G401 (cell line): Measurements from ENCODE around the gene ALKBH5. TPM values are rescaled to one million over a fixed set of nuclear protein-coding genes. Genes with fewer than 3 reads are reported as not detected.

Experiments used
- DNase-seq: peaks from one replicate; pipeline ENCODE4 v3.0.0-alpha.2; 2015; ENCODE audit warnings: low spot score
- in situ Hi-C: cut with HindIII; loops from 2 replicates; pipeline ENCODE4 v1.10.0; 2016; ENCODE audit warnings: low sequenced_read_pairs, mixed read lengths
- total RNA-seq: library from RNA; depleted of rRNA; stranded (reverse); fragments of >200 nt; shearing (Covaris generic); gene quantifications from 2 replicates; pipeline ENCODE4 v1.2.3, GENCODE V29; 2014; rRNA removed

Gene ALKBH5
- total RNA-seq, result 85.0 and 116 TPM in 2 replicates

DNA sequence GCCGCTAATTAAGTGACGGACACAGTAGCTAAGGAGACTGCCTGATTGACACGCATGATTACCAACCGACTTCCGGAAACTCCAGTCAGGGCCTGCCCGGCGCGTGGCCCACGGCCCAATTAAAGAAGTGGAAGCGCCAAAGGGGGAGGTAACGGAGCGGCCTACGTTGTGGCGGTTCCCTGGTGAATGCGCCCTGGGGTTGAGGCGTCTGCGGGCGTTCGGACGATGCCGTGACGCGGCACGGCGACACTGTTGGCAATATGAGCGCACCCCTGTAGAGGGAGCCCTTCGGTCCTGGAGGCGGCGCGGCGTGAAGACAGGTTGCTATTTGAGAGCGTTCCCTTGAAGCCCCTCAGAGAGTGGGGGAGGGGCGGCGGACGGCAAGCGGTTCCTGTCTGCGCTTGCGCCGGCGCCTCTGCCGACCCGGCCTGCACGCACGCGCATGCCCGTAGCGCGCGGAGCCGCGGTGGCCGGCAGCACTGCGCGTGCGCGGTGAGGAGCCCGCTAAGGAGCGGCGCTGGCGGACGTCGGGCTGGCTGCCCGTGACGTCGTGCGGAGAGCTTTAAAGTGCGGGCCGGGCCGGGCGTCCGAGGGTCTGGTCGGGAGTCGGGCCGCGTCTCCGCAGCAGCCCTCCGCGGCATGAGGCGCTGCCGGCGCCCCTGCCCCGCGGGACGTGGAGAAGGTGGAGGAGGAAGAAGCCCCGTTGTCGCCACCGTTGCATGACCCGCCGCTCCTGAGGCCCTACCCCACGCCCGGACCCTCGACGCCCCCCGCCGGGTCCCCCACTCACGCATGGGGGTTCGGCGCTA is at the start of gene ALKBH5:
TSS of gene ALKBH5 (plus strand) at position 495 of the 809 bp plus-strand sequence. CDS start 416 bp downstream, outside the sequence.
- DNase-seq, result peak; percentile 100

DNA sequence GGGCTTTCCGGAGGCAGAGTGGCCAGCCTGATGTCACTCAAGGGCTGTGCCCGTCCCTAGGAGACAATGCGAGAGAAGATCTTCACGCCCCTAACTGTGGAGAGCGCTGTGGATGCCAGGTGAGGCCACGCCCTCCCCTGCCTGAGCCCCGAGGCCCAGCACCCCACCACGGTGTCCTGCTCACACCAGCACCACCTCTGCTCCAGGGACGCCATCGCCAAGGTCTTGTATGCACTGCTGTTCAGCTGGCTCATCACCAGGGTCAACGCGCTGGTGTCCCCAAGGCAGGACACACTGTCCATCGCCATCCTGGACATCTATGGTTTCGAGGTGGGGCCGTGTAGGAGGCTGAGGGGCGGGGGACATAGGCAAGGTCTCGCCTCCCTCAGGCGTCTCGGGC is 47.3 kb upstream of the ALKBH5 start:
- DNase-seq, result no peak
- in situ Hi-C loops, result no loop called here

More for the DNA sequence above, at the start of gene ALKBH5:
- in situ Hi-C loops, result no loop called here

DNA sequence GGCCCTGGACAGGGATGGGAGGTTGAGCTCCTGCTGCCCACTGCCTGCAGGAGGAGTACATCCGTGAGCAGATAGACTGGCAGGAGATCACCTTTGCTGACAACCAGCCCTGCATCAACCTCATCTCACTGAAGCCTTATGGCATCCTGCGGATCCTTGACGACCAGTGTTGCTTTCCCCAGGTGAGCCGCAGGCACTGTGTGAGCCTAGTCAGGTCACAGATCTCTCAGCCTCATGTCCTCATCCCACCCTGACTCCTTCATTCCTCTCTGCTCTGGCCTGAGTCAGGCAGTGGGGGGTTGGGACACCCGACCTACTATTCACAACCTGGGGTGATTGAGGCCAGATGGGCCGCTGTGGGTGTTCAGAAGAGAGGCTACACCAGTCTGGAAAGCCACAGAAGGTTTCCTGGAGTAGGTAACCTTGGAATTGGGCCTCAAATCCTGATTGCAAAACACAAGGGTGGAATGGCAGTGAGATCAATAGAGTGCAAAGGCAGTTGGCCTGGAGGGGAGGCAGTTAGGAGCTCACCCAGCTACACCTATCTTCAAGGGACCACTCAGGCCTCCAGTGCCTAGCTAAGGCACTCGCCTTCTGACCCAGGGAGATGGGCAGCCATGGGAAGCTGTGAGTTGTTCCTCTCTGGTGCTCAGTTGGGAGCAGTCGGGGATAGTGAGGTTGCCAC is 45.4 kb upstream of the ALKBH5 start:
- in situ Hi-C loops, result no loop called here
- no peak for DNase-seq

DNA sequence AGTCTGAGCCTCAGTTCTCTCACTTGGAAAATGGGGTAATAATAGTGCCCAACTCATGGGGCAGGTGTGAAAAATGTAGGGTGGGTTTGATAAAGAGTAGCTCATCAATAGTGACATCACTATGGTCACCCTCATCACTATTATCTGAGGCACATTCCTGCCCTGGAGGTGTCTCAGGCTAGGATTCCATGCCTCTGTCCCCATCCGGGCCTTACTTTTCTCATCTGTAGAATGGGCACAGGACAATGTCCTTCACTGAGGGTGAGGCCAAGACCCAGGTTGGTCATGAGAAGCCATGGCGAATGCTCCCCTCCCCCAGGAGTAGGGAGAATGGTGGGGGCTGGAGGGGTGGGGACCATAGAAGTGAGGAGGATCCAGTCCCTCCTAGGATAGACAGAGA is 44.5 kb upstream of the ALKBH5 start:
- no peak for DNase-seq
- in situ Hi-C loops, result no loop called here

DNA sequence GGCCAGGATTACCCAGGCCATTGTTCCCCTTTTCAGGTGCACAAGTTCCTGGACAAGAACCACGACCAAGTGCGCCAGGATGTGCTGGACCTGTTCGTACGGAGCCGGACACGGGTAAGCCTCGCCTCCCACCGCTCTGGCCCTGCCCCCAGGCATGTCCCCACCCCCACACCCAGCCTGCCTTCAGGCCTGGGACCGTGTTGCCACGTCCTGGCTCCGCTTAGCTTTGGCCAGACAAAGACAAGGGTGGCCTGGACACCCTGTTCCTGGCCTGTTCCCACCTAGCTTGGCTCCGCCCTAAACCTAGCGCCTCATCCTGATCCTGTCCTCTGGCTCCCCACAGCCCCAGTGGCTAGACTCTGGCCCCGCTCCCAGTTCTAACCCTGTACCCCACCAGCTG is 44.1 kb upstream of the ALKBH5 start:
- DNase-seq, result no peak
- in situ Hi-C loops, result no loop called here

DNA sequence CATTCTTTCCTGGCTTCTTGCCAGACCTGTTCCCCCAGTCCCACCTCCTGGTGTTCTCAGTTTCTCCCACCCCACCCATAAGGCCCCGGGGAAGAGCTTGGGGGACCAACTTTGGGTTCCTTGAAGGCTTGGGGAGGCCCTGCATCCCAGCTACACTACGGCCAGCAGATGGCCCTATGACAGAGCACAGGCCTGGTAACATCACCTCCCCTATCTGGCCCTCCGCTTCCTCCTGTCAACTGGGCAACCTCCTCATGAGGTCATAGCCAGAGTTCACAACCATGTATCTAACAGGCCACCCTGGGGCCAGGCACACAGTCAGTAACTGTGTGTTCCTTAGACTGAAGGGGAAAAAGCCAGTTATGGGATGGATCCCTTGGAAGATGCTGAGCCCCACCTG is 43.7 kb upstream of the ALKBH5 start:
- in situ Hi-C loops, result no loop called here
- DNase-seq, result no peak

DNA sequence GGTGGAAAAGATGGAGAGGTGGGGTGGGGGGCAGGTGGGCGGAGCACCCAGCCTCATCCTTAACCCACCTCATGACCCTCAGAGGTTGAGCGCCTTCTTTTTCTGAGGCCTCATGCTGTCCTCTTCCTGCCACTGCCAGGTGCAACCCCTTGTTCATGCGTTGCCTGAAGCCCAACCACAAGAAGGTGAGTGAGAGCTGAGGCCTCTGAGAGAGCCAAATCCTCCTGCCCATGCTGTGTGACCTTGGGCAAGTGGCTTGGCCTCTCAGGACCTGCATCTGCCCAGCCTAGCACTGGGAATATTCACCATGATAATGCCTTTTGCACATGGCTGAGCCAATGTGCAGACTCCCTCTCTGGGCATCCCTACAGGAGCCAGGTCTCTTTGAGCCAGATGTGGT is 43.0 kb upstream of the ALKBH5 start:
- in situ Hi-C loops, result no loop called here
- no peak for DNase-seq

DNA sequence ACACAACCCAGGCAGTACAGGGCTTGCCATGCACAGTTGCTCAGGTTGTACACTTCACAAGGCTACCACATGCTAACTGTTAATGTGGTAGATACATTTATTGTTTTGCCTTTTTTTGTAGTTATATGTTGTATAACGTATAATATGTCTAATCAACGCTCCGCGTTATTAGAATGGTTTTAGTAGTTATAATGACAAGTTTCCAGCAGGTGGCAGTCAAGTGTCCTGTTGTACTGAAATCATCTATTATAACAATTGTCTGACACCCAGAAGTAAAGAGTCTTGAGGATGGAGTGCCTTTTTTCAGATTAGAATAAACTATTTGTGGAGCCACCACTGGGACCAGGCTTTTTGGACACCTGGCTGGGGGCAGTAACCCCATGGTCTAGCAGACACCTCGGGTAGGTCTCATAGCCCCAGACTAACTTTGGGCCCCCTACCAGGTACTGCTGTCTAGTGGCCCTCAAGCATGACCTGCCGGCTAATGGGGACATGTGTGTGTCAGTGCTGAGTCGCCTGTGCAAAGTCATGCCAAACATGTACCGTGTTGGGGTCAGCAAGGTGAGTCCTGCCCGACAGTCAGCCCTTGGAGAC is 42.3 kb upstream of the ALKBH5 start:
- in situ Hi-C loops, result no loop called here
- DNase-seq, result peak; percentile 79

DNA sequence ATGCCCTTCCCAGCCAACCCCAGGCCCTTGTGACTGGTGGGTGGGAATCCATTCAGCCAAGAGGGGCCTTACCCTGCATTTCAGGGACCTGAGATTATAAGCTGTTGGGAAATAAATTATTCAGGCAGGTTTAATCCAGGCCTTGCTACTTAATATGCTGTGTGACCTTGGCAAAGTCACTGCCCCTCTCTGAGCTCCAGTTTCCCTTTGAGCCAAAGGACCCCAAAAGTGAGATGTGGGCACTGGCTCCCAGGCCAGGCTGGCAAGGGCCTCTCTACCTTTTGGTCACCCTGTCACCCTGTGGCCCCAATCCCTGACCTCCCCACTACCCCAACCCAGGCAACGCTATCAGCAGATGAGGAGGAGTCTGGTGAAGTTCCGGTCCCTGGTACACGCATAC is 41.2 kb upstream of the ALKBH5 start:
- no peak for DNase-seq
- in situ Hi-C loops, result no loop called here

DNA sequence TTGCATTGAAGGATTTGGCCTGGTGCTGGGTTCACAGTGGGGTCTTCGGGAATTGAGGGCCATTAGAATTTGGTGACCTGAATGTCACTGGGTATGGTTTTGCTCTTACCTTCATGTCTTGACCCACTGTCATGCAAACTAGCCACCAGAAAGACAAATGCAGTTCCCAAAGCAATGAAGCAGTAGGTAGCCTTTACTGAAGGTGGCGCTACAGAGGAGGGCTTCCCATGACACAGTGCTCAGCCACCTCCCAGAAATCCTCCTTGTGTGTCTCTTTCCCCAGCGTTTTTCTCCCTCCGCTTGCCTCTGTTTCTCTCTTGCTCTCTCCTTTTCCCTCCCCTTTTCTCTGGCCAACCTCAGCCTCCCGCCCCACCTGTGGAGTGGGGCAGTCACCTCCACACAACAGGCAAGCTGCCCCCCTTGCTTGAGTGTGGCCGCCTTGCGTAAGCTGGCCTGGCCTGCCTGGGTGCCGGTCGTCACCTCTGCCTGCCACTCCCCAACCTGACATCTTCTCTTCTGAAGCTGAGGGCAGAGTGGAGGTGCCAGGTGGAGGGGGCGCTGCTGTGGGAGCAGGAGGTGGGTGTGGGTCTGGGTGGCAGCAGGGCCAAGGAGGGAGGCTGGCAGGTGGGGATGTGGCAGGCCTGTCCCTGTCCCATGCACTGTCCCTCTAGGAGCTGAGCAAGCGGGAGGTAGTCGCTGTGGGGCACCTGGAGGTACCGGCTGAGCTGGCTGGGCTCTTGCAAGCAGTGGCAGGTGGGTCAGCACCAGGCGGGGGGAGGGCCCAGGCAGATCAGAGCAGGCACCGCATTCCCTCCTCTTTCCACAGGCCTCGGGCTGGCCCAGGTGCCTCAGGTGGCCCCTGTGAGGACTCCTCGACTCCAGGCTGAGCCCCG is 40.3 kb upstream of the ALKBH5 start:
- in situ Hi-C loops, result no loop called here
- DNase-seq, result no peak

DNA sequence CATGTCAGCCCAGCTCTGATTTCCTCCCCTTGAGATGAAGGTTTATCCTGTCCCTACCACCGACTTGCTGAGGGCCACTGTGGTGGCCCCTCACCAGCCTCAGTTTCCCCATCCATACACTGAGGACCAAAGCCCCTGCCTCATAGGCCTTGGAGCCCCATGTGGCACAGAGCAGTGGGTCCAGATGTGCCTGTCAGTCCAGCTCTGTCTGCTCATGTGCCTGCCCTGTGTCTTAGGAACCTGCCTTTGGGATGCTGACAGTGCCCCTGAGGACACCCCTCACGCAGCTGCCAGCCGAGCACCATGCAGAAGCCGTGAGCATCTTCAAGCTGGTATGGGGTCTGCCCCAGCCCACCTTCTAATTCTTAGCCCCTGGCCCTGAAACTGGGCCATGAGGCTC is 39.4 kb upstream of the ALKBH5 start:
- no peak for DNase-seq
- in situ Hi-C loops, result no loop called here

DNA sequence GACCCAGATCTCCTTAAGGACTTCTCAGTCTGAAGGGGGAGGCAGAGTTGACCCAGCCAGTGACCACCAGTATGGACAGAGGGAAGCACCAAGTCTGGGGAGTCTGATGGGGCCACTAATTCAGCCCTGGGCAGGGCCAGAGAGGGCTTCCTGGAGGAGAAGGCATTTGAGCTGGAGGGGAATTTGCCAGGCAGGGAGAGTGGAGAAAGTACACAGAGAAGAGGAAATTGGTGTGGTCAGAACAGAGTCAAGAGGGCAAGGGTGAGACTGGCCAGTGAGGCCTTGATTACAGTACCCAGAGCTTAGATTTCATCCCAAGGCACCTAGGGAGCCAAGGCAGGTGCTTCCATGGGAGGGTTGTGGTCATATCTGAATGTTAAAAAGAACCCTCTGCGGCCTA is 38.8 kb upstream of the ALKBH5 start:
- in situ Hi-C loops, result no loop called here
- DNase-seq, result no peak

DNA sequence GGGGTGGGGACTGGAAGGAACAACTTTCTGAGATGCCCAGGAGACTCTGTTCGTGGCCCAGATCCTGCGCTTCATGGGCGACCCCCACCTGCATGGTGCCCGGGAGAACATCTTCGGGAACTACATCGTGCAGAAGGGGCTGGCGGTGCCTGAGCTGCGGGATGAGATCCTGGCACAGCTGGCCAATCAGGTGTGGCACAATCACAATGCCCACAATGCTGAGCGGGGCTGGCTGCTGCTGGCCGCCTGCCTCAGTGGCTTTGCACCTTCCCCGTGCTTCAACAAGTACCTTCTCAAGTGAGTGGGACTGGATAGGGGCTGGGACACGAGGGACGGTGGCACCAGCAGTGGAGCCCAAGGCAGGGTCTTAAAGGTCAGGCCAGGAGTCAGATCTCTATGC is 37.8 kb upstream of the ALKBH5 start:
- no peak for DNase-seq
- in situ Hi-C loops, result no loop called here

DNA sequence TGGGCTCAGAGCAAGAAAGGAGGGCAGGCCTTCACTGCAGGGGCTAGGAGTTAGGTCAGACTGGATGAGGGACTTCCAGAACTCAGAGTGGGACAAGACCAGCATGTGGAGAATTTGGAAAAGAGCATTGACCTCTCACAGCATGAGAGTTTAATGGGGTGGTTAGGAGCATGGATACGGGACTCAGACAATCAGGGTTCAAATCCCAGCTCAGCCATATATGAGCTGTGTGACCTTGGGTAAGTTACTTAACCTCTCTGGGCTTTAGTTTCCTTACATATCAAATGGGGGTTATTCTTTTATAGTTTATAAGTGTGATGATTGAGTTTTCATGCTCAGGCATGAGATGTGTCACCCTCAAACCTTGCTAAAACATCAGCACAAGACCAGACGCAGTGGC is 37.4 kb upstream of the ALKBH5 start:
- no peak for DNase-seq
- in situ Hi-C loops, result no loop called here

DNA sequence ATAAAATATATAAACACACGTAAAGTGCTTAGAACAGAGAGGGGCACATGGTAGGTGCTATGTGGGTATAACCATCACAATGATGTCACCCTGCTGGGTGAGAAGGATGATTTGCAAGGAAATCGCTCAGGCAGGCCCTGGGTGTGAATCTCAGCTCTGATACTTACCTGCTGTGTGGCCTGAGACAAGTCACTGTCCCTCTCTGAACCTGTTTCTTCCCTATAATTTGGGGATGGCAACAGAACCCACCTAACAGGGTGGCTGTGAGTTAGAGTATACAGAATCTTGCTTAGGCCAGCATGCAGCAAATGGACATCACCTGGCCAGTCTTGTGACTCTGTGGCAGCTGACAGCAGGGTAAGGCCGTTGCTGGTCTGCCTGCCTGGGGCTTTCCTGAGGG is 36.6 kb upstream of the ALKBH5 start:
- DNase-seq, result no peak
- in situ Hi-C loops, result no loop called here

DNA sequence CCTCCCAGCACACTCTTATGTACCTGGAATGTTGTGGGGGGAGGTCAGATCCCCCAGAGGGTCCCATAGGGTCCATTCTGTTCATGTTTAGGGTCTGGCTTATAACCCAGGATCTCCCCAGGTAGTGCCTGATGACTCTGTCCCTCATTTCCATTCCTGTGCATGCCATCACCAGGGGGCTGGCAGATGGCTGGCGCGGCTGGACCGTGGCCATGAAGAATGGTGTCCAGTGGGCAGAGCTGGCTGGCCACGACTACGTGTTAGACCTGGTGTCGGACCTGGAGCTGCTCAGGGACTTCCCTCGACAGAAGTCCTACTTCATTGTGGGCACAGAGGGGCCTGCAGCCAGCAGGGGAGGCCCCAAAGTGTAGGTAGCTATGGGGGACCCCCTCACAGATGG is 35.0 kb upstream of the ALKBH5 start:
- in situ Hi-C loops, result no loop called here
- DNase-seq, result peak; percentile 51

DNA sequence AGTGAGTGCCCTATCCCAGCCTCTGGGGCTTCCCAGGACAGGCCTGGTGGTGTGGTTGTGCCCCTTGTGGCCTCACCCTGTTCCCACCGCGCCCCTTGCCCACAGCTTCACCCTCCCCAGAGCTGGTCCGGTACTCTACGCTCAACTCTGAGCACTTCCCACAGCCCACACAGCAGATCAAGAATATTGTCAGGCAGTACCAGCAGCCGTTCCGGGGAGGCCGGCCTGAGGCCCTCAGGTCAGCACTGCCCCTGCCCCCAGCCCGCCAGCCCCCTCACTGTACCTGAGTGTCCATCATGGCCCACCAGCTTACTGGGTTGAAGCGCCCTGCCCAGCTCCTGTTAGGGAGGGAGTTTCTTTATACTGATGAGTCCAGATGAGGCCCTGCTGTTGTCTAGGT is 32.3 kb upstream of the ALKBH5 start:
- in situ Hi-C loops, result no loop called here

DNA sequence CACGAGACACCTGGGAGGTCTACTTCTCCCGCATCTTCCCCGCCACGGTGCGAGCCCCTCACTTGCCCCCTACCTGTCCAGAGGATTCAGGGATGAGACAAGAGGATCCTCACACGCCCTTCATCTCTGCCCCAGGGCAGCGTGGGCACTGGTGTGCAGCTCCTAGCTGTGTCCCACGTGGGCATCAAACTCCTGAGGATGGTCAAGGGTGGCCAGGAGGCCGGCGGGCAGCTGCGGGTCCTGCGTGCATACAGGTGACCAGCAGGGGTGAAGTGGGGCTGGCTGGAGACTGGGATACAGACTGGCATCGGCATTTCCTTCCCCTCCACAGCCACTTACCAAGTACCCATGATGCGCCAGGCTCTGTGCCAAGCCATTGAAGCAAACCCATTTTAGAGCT is 28.4 kb upstream of the ALKBH5 start:
- no peak for DNase-seq
- in situ Hi-C loops, result no loop called here

More for the DNA sequence above, 32.3 kb upstream of the ALKBH5 start:
- DNase-seq, result no peak

DNA sequence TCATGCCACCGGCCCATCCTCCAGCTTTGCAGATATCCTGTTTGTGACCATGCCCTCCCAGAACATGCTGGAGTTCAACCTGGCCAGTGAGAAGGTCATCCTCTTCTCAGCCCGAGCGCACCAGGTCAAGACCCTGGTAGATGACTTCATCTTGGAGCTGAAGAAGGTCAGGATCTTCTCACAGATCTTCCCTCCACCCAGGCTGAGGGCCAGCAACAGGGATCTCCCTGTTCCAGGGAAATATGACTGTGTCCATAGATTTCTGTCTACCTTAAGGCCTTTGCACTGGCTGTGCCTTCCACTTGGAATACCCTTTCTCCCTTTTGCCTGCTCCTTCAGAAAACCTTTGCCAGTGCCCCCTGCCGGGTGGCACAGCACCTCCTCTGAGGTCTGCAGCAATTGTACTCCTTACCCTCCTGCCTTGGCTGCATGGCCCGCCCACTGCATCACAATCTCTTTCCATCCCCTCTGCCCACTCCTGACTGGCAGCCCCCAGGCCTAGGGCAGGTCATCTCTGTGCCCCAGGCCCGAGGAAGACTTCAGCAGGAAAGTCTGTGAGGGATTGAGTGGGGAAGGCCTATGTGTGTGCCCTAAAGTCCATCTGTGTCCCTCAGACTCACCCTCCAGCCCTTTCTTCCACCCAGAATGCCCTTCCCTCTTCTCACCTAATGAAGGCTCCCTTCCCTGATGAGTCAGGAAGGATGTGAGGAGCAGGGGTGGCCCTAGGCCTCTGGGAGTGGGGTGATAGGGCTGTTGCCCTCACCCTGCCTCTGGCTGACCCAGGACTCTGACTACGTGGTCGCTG is 27.3 kb upstream of the ALKBH5 start:
- DNase-seq, result no peak

More for the DNA sequence above, 27.3 kb upstream of the ALKBH5 start:
- in situ Hi-C loops, result no loop called here
